Spleen (tissue), 7 donors: ENCODE data around the gene MGMT.

Experiments used
- CTCF ChIP-seq, 11 experiments: fragments of 200-600 bp in 7 of 11; fragments of 450-650 bp in 4 of 11; sonication (generic) in 4 of 11; IDR thresholded peaks in 8 of 11; conservative IDR thresholded peaks in 3 of 11; 1 replicate in 7 of 11; 2 replicates in 4 of 11; pipeline versions ENCODE4 v1.4.0 to v1.8.0; 2016 to 2021; ENCODE audit warnings: antibody characterized with exemption in 11 of 11, inconsistent platforms in 4 of 11, mild to moderate bottlenecking in 1 of 11
- POLR2A ChIP-seq, 3 donors: fragments of 450-650 bp; IDR thresholded peaks; one replicate each; pipeline ENCODE4 v1.5.1; 2017; ENCODE audit warnings: antibody characterized with exemption in 3 of 3, mild to moderate bottlenecking in 1 of 3
- donor health status: DM: no; HTN: no; CAD: no; lungs with moderate emphysema.
- donor health status: DM: no; HTN: no; CAD: no.
- donor health status: DM: no; HTN: no; CAD: no.

DNA sequence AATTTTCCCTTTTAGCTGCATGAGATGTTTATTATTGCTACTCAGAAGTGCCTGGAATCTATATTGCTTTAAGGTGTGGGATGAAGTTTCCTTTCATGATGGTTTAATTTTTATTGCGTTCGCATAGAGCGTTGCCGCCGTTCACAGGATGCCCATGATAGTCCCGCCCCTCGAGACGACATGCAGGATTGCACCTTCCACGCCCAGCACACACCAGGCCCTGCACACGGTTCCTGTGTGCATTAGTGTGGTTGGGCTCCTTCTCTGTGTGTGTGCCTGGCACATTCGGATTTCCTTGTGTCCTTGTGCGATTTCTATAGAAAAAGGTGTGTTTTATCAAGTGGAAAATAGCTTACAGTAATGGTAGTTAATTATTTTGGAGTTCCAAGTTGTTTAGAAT, 42.1 kb downstream of the MGMT start:
- TF ChIP-seq CTCF (IDR thresholded peaks at IDR 0.05 in 8 of 11, conservative IDR thresholded peaks at IDR 0.05 in 3 of 11) (no peak), POLR2A (IDR thresholded peaks at IDR 0.05) (no peak)
